GM12878 (cell line): ENCODE results near the gene EIF1AD. TPM values are rescaled to one million over a fixed set of nuclear protein-coding genes. Genes with fewer than 3 reads are reported as not detected.

ENCODE experiments used
- ATAC-seq: fragments of 200-7000 bp; cut with Tn5 transposase; 3 replicates; pipeline ENCODE4 v1.9.1; 2020; ENCODE audit warnings: mild to moderate bottlenecking, moderate library complexity
- BruUV-seq: library from RNA; stranded (reverse); fragments of 400-500 nt; replicated peaks from 2 replicates; lab custom pipeline; 2021; lab: Mats Ljungman, UMichigan
- CTCF ChIA-PET: fragments of 300-600 bp; sonication (Branson Sonifier 250); formaldehyde crosslinking; extraction: SDS; loops from one replicate; lab custom pipeline; 2021; ENCODE audit warnings: inconsistent platforms; lab: Yijun Ruan, JAX
- POLR2A ChIA-PET: fragments of 350-600 bp; formaldehyde crosslinking; extraction: SDS; loops from one replicate; lab custom pipeline; 2021; ENCODE audit warnings: inconsistent platforms; lab: Charles Lee
- RAD21 ChIA-PET: fragments of 300-600 bp; sonication (Branson Sonifier 250); formaldehyde crosslinking; loops from one replicate; lab custom pipeline; 2023; ENCODE audit warnings: antibody characterized with exemption; ENCODE audit not compliant: unreplicated experiment; lab: Charles Lee
- SMC1A ChIA-PET: fragments of 300-600 bp; sonication (Branson Sonifier 250); formaldehyde crosslinking; loops from one replicate; lab custom pipeline; 2023; ENCODE audit not compliant: unreplicated experiment, uncharacterized antibody; lab: Charles Lee
- DNase-seq: peaks from one replicate; pipeline ENCODE4 v3.0.0-alpha.2; 2011; ENCODE audit warnings: low read depth, low spot score
- FAIRE-seq: peaks from 3 replicates; lab custom pipeline; 2011; peaks lifted over from hg19 to GRCh38; lab: Jason Lieb, UNC
- H2AFZ ChIP-seq: 2 replicates; pipeline ENCODE4 v1.6.0; 2011; ENCODE audit warnings: low read depth, low read length, control low read depth; ENCODE audit not compliant: control insufficient read depth
- H3K27ac ChIP-seq: 2 replicates; pipeline ENCODE4 v1.5.1; 2011; ENCODE audit warnings: control low read depth; ENCODE audit not compliant: control insufficient read depth, insufficient read depth
- H3K27me3 ChIP-seq, 2 experiments: replicated peaks in 1 of 2; 2 replicates each; pipeline versions ENCODE4 v1.6.0 to v1.6.1; 2011; ENCODE audit warnings: low read length in 1 of 2; ENCODE audit not compliant: control insufficient read depth in 2 of 2, insufficient read depth in 2 of 2
- H3K36me3 ChIP-seq, 2 experiments: 2 replicates each; pipeline ENCODE4 v1.5.1; 2011; ENCODE audit warnings: low read length in 1 of 2; ENCODE audit not compliant: control insufficient read depth in 2 of 2, insufficient read depth in 2 of 2
- H3K4me1 ChIP-seq: 2 replicates; pipeline ENCODE4 v1.6.1; 2011; ENCODE audit warnings: mild to moderate bottlenecking, low read length, moderate library complexity, mixed read lengths; ENCODE audit not compliant: control insufficient read depth, insufficient read depth
- H3K4me2 ChIP-seq: 2 replicates; pipeline ENCODE4 v1.6.0; 2011; ENCODE audit warnings: control low read depth; ENCODE audit not compliant: control insufficient read depth, insufficient read depth
- H3K4me3 ChIP-seq: fragments of 200-600 bp; sonication (generic); 2 replicates; pipeline ENCODE4 v1.5.1; 2016
- H3K79me2 ChIP-seq: 2 replicates; pipeline ENCODE4 v1.6.0; 2011; ENCODE audit warnings: low read length; ENCODE audit not compliant: control insufficient read depth, insufficient read depth
- H3K9ac ChIP-seq: 2 replicates; pipeline ENCODE4 v1.8.0; 2011; ENCODE audit warnings: low read length, control low read depth, mixed read lengths; ENCODE audit not compliant: control insufficient read depth, insufficient read depth
- H3K9me3 ChIP-seq: replicated peaks from 3 replicates; pipeline ENCODE4 v1.5.1; 2011; ENCODE audit warnings: mild to moderate bottlenecking, low read length; ENCODE audit not compliant: control insufficient read depth, insufficient read depth
- H4K20me1 ChIP-seq: 2 replicates; pipeline ENCODE4 v1.6.0; 2011; ENCODE audit not compliant: control insufficient read depth, insufficient read depth
- BHLHE40 ChIP-seq, 2 experiments: fragments of 450-650 bp in 1 of 2; IDR thresholded peaks; 2 replicates each; pipeline ENCODE4 v1.6.1; 2011 to 2017; ENCODE audit warnings: low read depth in 2 of 2, borderline replicate concordance in 1 of 2, improper control_type of control experiment in 1 of 2, low read length in 1 of 2, mild to moderate bottlenecking in 1 of 2
- BRCA1 ChIP-seq: IDR thresholded peaks from 2 replicates; pipeline ENCODE4 v1.6.1; 2011; ENCODE audit warnings: low read depth, low read length, improper control_type of control experiment
- CREM ChIP-seq: IDR thresholded peaks from 2 replicates; pipeline ENCODE4 v1.6.1; 2014; ENCODE audit warnings: antibody characterized with exemption, low read depth
- DPF2 ChIP-seq: fragments of 450-650 bp; IDR thresholded peaks from 2 replicates; pipeline ENCODE4 v1.6.1; 2017; ENCODE audit warnings: mild to moderate bottlenecking
- FOXK2 ChIP-seq: fragments of 450-650 bp; IDR thresholded peaks from 2 replicates; pipeline ENCODE4 v1.6.1; 2017; ENCODE audit warnings: mild to moderate bottlenecking, moderate library complexity
- NFIC ChIP-seq: IDR thresholded peaks from 2 replicates; pipeline ENCODE4 v1.6.1; 2012; ENCODE audit warnings: low read depth, mild to moderate bottlenecking, inconsistent platforms, low read length, moderate library complexity
- NFYA ChIP-seq: IDR thresholded peaks from 2 replicates; pipeline ENCODE4 v1.6.1; 2011; ENCODE audit warnings: low read depth, mild to moderate bottlenecking, low read length, improper control_type of control experiment, borderline replicate concordance
- RUNX3 ChIP-seq: IDR thresholded peaks from 2 replicates; pipeline ENCODE4 v1.6.1; 2012; ENCODE audit warnings: low read length, inconsistent platforms
- SMAD1 ChIP-seq: fragments of 450-650 bp; IDR thresholded peaks from 2 replicates; pipeline ENCODE4 v1.6.1; 2018; ENCODE audit warnings: mild to moderate bottlenecking, low read depth; ENCODE audit not compliant: partially characterized antibody
- TCF7 ChIP-seq: IDR thresholded peaks from 2 replicates; pipeline ENCODE4 v1.6.1; 2014; ENCODE audit warnings: antibody characterized with exemption, borderline replicate concordance
- WGBS: methylation state at CpG from one replicate; pipeline ENCODE4 v1.1.6; 2016; ENCODE audit warnings: low lambda C conversion rate; ENCODE audit not compliant: insufficient replicate concordance, insufficient coverage; ENCODE audit errors: missing lambda C conversion rate; 5-methylcytosine and 5-hydroxymethylcytosine counted together
- in situ Hi-C: fragments of 300-500 bp; cut with MboI; formaldehyde crosslinking; loops from 9 replicates; pipeline ENCODE4 v1.14.3; 2018; ENCODE audit warnings: mixed read lengths
- intact Hi-C: fragments of 100-400 bp; cut with micrococcal nuclease; formaldehyde crosslinking; loops from one replicate; pipeline ENCODE4 v1.14.2; 2022; ENCODE audit not compliant: unreplicated experiment
- polyA plus RNA-seq, 11 experiments: library from polyadenylated mRNA; depleted of rRNA in 4 of 11; unstranded in 6 of 11; stranded (reverse) in 5 of 11; fragments of >200 nt; fragmentation: Nextera tagmentation in 4 of 11; fragmentation: Illumina TruSeq in 1 of 11; extraction: Ambion mirVana in 4 of 11; extraction: Trizol in 1 of 11; gene quantifications; 1 replicate in 1 of 11; 2 replicates in 10 of 11; pipeline versions ENCODE4 v1.2.1 to v1.2.3, GENCODE V29; 2011 to 2016; ENCODE audit warnings: inconsistent platforms in 2 of 11, missing spikeins in 2 of 11, low read depth in 1 of 11
- total RNA-seq, 4 experiments: library from RNA; depleted of rRNA in 3 of 4; stranded (reverse); fragments of >200 nt in 3 of 4; fragmentation: Illumina TruSeq in 1 of 4; extraction: Trizol in 1 of 4; gene quantifications; 2 replicates each; pipeline versions ENCODE4 v1.2.1 to v1.2.3, GENCODE V29; 2013 to 2021
- TF ChIP-seq, protein P1 (sequence below): IDR thresholded peaks from 2 replicates; pipeline ENCODE4 v1.6.1; 2012; ENCODE audit warnings: low read depth, low read length, improper control_type of control experiment
- TF ChIP-seq, protein P2 (sequence below): fragments of 450-650 bp; formaldehyde crosslinking; IDR thresholded peaks from 2 replicates; pipeline ENCODE4 v1.5.0; 2022; ENCODE audit warnings: mild to moderate bottlenecking, missing genetic modification characterization

Gene EIF1AD
- total and polyA plus RNA-seq, 10 of the 15 experiments (the other 5 are each of a cell fraction or from before 2014, with no cell fraction given), result 31.6 to 56.8 (median 39.5) TPM

DNA sequence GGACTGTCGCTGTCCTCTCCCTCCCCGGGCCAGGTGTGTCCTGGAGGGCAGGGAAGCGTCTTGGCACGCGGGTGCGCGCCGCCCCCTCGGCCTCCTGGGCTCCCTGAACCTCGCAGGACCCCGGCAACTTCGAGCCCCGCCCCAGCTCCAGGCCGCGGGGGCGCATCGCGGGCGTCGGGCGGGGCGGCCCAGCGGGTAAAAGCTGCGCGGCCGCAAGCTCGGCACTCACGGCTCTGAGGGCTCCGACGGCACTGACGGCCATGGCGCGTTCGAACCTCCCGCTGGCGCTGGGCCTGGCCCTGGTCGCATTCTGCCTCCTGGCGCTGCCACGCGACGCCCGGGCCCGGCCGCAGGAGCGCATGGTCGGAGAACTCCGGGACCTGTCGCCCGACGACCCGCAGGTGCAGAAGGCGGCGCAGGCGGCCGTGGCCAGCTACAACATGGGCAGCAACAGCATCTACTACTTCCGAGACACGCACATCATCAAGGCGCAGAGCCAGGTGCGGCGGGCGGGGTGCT, 9.9 kb upstream of the EIF1AD start, which contains the start of gene CST6:
TSS of gene CST6 (plus strand) at position 224 of the 519 bp plus-strand sequence. CDS start at position 261, 37 bp downstream.
- in situ Hi-C loops, result no loop called here
- intact Hi-C loops, result no loop called here
- 32% methylated on average over 51 of the region's 61 CpGs for whole genome bisulfite sequencing
- Histone ChIP-seq H3K9ac (no peak within 1 kb of the TSS), H3K36me3 (no peaks in the 10 kb centered on the region), H3K27ac (no peak within 1 kb of the TSS), H3K27me3 (peaks cover 3 to 7% of the 10 kb centered on the region in 2 experiments), H3K79me2 (no peaks in the 10 kb centered on the region), H3K4me1 (no peaks in the 10 kb centered on the region), H3K4me2 (no peak within 1 kb of the TSS), H3K4me3 (no peak within 1 kb of the TSS), H3K9me3 (no peaks in the 10 kb centered on the region), H4K20me1 (no peaks in the 10 kb centered on the region), H2AFZ (no peak within 1 kb of the TSS)
- POLR2A ChIA-PET, result interaction anchor here (0.7 kb wide), 1 partner anchor 16 kb away, joined by 10 read pairs; no protein-coding TSS in a partner anchor
- ATAC-seq (no peak; the same call in 2 of the 3 replicates), FAIRE-seq (no peak), DNase-seq (no peak)
- RAD21 ChIA-PET, result no interaction called here
- SMC1A ChIA-PET, result no interaction called here
- no TSS peak for BruUV-seq
- CTCF ChIA-PET, result interaction anchor here (0.8 kb wide), 1 partner anchor 10 kb away, joined by 4 read pairs; no protein-coding TSS in a partner anchor
- TF ChIP-seq NFYA (no peak), DPF2 (no peak), NFIC (no peak)

DNA sequence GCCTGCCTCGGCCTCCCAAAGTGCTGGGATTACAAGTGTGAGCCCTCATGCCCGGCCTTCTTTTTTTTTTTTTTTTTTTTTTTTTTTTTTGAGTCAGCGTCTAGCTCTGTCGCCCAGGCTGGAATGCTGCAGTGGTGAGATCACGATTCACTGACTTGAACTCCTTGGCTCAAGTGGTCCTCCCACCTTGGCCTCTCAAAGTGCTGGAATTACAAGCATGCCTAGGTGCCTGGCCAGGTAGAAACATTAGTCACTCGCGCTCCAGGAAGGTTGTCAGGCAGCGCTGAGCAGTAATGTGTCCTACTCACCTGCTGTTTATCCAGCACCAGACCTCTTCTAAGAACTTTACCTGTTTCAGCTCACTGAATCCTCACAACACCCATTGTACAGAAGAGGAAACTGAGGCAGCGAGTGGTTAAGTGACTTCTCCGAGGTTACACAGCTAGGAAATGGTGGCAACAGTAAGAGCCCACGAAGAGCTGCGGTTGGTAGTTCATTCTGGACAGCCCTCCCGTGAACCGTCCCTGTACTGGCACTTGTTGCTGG, 9.4 kb upstream of the EIF1AD start:
- ChIA-PET POLR2A (interaction anchor here (0.6 to 0.7 kb wide), 2 partner anchors 17 to 57 kb away, joined by 3 to 10 read pairs; no protein-coding TSS in a partner anchor), SMC1A (no interaction called here), CTCF (interaction anchor here (0.8 kb wide), 2 partner anchors 11 to 247 kb away, joined by 3 to 4 read pairs; no protein-coding TSS in a partner anchor), RAD21 (no interaction called here)
- intact Hi-C loops (no loop called here), in situ Hi-C loops (no loop called here)
- Histone ChIP-seq H3K79me2 (no peaks in the 10 kb centered on the region), H3K4me3 (no peak overlapping the region), H4K20me1 (no peaks in the 10 kb centered on the region), H2AFZ (no peak overlapping the region), H3K27me3 (peaks cover 3 to 7% of the 10 kb centered on the region in 2 experiments), H3K27ac (no peak overlapping the region), H3K9ac (no peak overlapping the region), H3K4me1 (no peaks in the 10 kb centered on the region), H3K9me3 (no peaks in the 10 kb centered on the region), H3K4me2 (no peak overlapping the region), H3K36me3 (no peaks in the 10 kb centered on the region)
- DNase-seq (no peak), FAIRE-seq (no peak), ATAC-seq (no peak; the same call in 2 of the 3 replicates)
- 57% methylated on average over 11 of the region's 14 CpGs for WGBS
- no TSS peak for BruUV-seq
- TF ChIP-seq SMAD1, result no peak
- TF ChIP-seq RUNX3, result no peak
- TF ChIP-seq CREM, result no peak
- TF ChIP-seq BHLHE40 (IDR thresholded peaks at IDR 0.05; ENCODE audit: borderline replicate concordance in 1 of 2, low read depth in 2 of 2, low read length in 1 of 2), result no peak
- no peak for TF ChIP-seq FOXK2
- no peak for TF ChIP-seq TCF7
- no peak for TF ChIP-seq BRCA1
- TF ChIP-seq, protein P1, sequence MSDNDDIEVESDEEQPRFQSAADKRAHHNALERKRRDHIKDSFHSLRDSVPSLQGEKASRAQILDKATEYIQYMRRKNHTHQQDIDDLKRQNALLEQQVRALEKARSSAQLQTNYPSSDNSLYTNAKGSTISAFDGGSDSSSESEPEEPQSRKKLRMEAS, result no peak
- TF ChIP-seq, protein P2, sequence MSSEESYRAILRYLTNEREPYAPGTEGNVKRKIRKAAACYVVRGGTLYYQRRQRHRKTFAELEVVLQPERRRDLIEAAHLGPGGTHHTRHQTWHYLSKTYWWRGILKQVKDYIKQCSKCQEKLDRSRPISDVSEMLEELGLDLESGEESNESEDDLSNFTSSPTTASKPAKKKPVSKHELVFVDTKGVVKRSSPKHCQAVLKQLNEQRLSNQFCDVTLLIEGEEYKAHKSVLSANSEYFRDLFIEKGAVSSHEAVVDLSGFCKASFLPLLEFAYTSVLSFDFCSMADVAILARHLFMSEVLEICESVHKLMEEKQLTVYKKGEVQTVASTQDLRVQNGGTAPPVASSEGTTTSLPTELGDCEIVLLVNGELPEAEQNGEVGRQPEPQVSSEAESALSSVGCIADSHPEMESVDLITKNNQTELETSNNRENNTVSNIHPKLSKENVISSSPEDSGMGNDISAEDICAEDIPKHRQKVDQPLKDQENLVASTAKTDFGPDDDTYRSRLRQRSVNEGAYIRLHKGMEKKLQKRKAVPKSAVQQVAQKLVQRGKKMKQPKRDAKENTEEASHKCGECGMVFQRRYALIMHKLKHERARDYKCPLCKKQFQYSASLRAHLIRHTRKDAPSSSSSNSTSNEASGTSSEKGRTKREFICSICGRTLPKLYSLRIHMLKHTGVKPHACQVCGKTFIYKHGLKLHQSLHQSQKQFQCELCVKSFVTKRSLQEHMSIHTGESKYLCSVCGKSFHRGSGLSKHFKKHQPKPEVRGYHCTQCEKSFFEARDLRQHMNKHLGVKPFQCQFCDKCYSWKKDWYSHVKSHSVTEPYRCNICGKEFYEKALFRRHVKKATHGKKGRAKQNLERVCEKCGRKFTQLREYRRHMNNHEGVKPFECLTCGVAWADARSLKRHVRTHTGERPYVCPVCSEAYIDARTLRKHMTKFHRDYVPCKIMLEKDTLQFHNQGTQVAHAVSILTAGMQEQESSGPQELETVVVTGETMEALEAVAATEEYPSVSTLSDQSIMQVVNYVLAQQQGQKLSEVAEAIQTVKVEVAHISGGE (CRISPR knock-in tag), result no peak
